ENCODE data around the gene FNDC3A. TPM values are rescaled to one million over a fixed set of nuclear protein-coding genes. Genes with fewer than 3 reads are reported as not detected.
"Not testable (repeated sequence)": the region's sequence is repeated elsewhere in the genome, so short reads cannot be mapped to it uniquely, and the experiment has no call there.

Gene FNDC3A
- total and polyA plus RNA-seq, 9 donors, result 26.4 to 46.0 (median 37.9) TPM

- H3K27me3 ChIP-seq (ENCODE audit: control insufficient read depth, insufficient read depth, low read length), result no peaks in the 10 kb centered on the region
- WGBS (ENCODE audit: insufficient coverage), result no CpG with 5 or more reads among the region's 2 CpGs
- H3K9me3 ChIP-seq (replicated peaks; ENCODE audit: control insufficient read depth, low read depth, low read length), result no peaks in the 10 kb centered on the region
- no peaks in the 10 kb centered on the region for H3K36me3 ChIP-seq (ENCODE audit: control insufficient read depth, insufficient read depth, low read length)
- H3K4me1 ChIP-seq (ENCODE audit: control insufficient read depth, insufficient read depth, low read length), result no peaks in the 10 kb centered on the region
- H3K27ac ChIP-seq (ENCODE audit: low read length), result no peak overlapping the region
- no peak overlapping the region for H3K4me3 ChIP-seq (ENCODE audit: low read length)
- no peak for DNase-seq
Observed at GRCh38 chr13:49099513-49099877, 123.8 kb downstream of the FNDC3A start.

GRCh38 chr13:49100637-49101570 lies 125.2 kb downstream of the FNDC3A start:
- no peak for DNase-seq
- Histone ChIP-seq H3K27ac (ENCODE audit: low read length) (no peak overlapping the region), H3K27me3 (ENCODE audit: control insufficient read depth, insufficient read depth, low read length) (no peaks in the 10 kb centered on the region), H3K4me1 (ENCODE audit: control insufficient read depth, insufficient read depth, low read length) (no peaks in the 10 kb centered on the region), H3K4me3 (ENCODE audit: low read length) (no peak overlapping the region), H3K36me3 (ENCODE audit: control insufficient read depth, insufficient read depth, low read length) (no peaks in the 10 kb centered on the region), H3K9me3 (replicated peaks; ENCODE audit: control insufficient read depth, low read depth, low read length) (no peaks in the 10 kb centered on the region)
- WGBS (ENCODE audit: insufficient coverage), result 100% methylated on average over 2 of the region's 6 CpGs

GRCh38 chr13:49108196-49108595 lies 132.5 kb downstream of the FNDC3A start:
- no peak overlapping the region for H3K27ac ChIP-seq (ENCODE audit: low read length)
- no peaks in the 10 kb centered on the region for H3K36me3 ChIP-seq (ENCODE audit: control insufficient read depth, insufficient read depth, low read length)
- H3K4me1 ChIP-seq (ENCODE audit: control insufficient read depth, insufficient read depth, low read length), result no peaks in the 10 kb centered on the region
- 66% methylated on average over 2 of the region's 2 CpGs for WGBS (ENCODE audit: insufficient coverage)
- no peaks in the 10 kb centered on the region for H3K9me3 ChIP-seq (replicated peaks; ENCODE audit: control insufficient read depth, low read depth, low read length)
- DNase-seq, result peak; percentile 39
- H3K4me3 ChIP-seq (ENCODE audit: low read length), result no peak overlapping the region
- H3K27me3 ChIP-seq (ENCODE audit: control insufficient read depth, insufficient read depth, low read length), result no peaks in the 10 kb centered on the region

GRCh38 chr13:49110122-49110912 lies 134.6 kb downstream of the FNDC3A start:
- peak; percentile 97 for DNase-seq
- H3K27ac ChIP-seq (ENCODE audit: low read length), result peak overlapping the region; percentile 69
- peaks cover 1% of the 10 kb centered on the region for H3K36me3 ChIP-seq (ENCODE audit: control insufficient read depth, insufficient read depth, low read length)
- H3K27me3 ChIP-seq (ENCODE audit: control insufficient read depth, insufficient read depth, low read length), result no peaks in the 10 kb centered on the region
- H3K4me1 ChIP-seq (ENCODE audit: control insufficient read depth, insufficient read depth, low read length), result no peaks in the 10 kb centered on the region
- H3K9me3 ChIP-seq (replicated peaks; ENCODE audit: control insufficient read depth, low read depth, low read length), result no peaks in the 10 kb centered on the region
- H3K4me3 ChIP-seq (ENCODE audit: low read length), result peak overlapping the region; percentile 50
- 0% methylated on average over 5 of the region's 16 CpGs for WGBS (ENCODE audit: insufficient coverage)

GRCh38 chr13:49110913-49111170 lies 135.1 kb downstream of the FNDC3A start:
- Histone ChIP-seq H3K4me3 (ENCODE audit: low read length) (peak overlapping the region; percentile 50), H3K27me3 (ENCODE audit: control insufficient read depth, insufficient read depth, low read length) (no peaks in the 10 kb centered on the region), H3K9me3 (replicated peaks; ENCODE audit: control insufficient read depth, low read depth, low read length) (no peaks in the 10 kb centered on the region), H3K27ac (ENCODE audit: low read length) (no peak overlapping the region), H3K36me3 (ENCODE audit: control insufficient read depth, insufficient read depth, low read length) (peaks cover 6% of the 10 kb centered on the region), H3K4me1 (ENCODE audit: control insufficient read depth, insufficient read depth, low read length) (no peaks in the 10 kb centered on the region)
- no peak for DNase-seq

- Histone ChIP-seq H3K27ac (ENCODE audit: low read length) (no peak overlapping the region), H3K36me3 (ENCODE audit: control insufficient read depth, insufficient read depth, low read length) (peaks cover 19% of the 10 kb centered on the region), H3K4me3 (ENCODE audit: low read length) (no peak overlapping the region), H3K27me3 (ENCODE audit: control insufficient read depth, insufficient read depth, low read length) (no peaks in the 10 kb centered on the region), H3K4me1 (ENCODE audit: control insufficient read depth, insufficient read depth, low read length) (no peaks in the 10 kb centered on the region), H3K9me3 (replicated peaks; ENCODE audit: control insufficient read depth, low read depth, low read length) (no peaks in the 10 kb centered on the region)
- 45% methylated on average over 4 of the region's 5 CpGs for WGBS (ENCODE audit: insufficient coverage)
- no peak for DNase-seq
Observed at GRCh38 chr13:49112782-49113525, 137.2 kb downstream of the FNDC3A start.

- WGBS (ENCODE audit: insufficient coverage), result no CpG with 5 or more reads among the region's 1 CpG
- no peaks in the 10 kb centered on the region for H3K4me1 ChIP-seq (ENCODE audit: control insufficient read depth, insufficient read depth, low read length)
- H3K36me3 ChIP-seq (ENCODE audit: control insufficient read depth, insufficient read depth, low read length), result peaks cover 26% of the 10 kb centered on the region
- H3K9me3 ChIP-seq (replicated peaks; ENCODE audit: control insufficient read depth, low read depth, low read length), result peaks cover under 1% of the 10 kb centered on the region
- H3K4me3 ChIP-seq (ENCODE audit: low read length), result no peak overlapping the region
- DNase-seq, result no peak
- H3K27me3 ChIP-seq (ENCODE audit: control insufficient read depth, insufficient read depth, low read length), result no peaks in the 10 kb centered on the region
- H3K27ac ChIP-seq (ENCODE audit: low read length), result no peak overlapping the region
Observed at GRCh38 chr13:49113526-49114286, 138.0 kb downstream of the FNDC3A start.

- no peaks in the 10 kb centered on the region for H3K4me1 ChIP-seq (ENCODE audit: control insufficient read depth, insufficient read depth, low read length)
- 100% methylated on average over 1 of the region's 2 CpGs for WGBS (ENCODE audit: insufficient coverage)
- no peak overlapping the region for H3K4me3 ChIP-seq (ENCODE audit: low read length)
- H3K36me3 ChIP-seq (ENCODE audit: control insufficient read depth, insufficient read depth, low read length), result peaks cover 32% of the 10 kb centered on the region
- no peak overlapping the region for H3K27ac ChIP-seq (ENCODE audit: low read length)
- H3K9me3 ChIP-seq (replicated peaks; ENCODE audit: control insufficient read depth, low read depth, low read length), result peaks cover 6% of the 10 kb centered on the region
- no peaks in the 10 kb centered on the region for H3K27me3 ChIP-seq (ENCODE audit: control insufficient read depth, insufficient read depth, low read length)
- DNase-seq, result no peak
Observed at GRCh38 chr13:49116873-49117272, 141.2 kb downstream of the FNDC3A start.

GRCh38 chr13:49118455-49118854 lies 142.7 kb downstream of the FNDC3A start:
- H3K27me3 ChIP-seq (ENCODE audit: control insufficient read depth, insufficient read depth, low read length); H3K4me1 ChIP-seq (ENCODE audit: control insufficient read depth, insufficient read depth, low read length); H3K4me3 ChIP-seq (ENCODE audit: low read length); DNase-seq; H3K27ac ChIP-seq (ENCODE audit: low read length); H3K9me3 ChIP-seq (replicated peaks; ENCODE audit: control insufficient read depth, low read depth, low read length): not testable (repeated sequence)
- H3K36me3 ChIP-seq (ENCODE audit: control insufficient read depth, insufficient read depth, low read length), result peaks cover 32% of the 10 kb centered on the region
- 93% methylated on average over 5 of the region's 6 CpGs for WGBS (ENCODE audit: insufficient coverage)

Measured in muscle of leg (tissue), 11 donors.